H1 (cell line): ENCODE data around the gene MYLIP. TPM values are rescaled to one million over a fixed set of nuclear protein-coding genes. Genes with fewer than 3 reads are reported as not detected.

Experiments used
- CTCF ChIA-PET: fragments of 300-600 bp; sonication (Branson Sonifier 250); formaldehyde crosslinking; loops from one replicate; lab custom pipeline; 2021; ENCODE audit not compliant: partially characterized antibody; lab: Charles Lee
- POLR2A ChIA-PET: fragments of 300-600 bp; sonication (Branson Sonifier 250); formaldehyde crosslinking; loops from one replicate; lab custom pipeline; 2021; ENCODE audit warnings: inconsistent platforms; ENCODE audit not compliant: partially characterized antibody; lab: Charles Lee
- DNase-seq, 2 experiments: peaks; one replicate each; pipeline versions ENCODE4 v3.0.0 to v3.0.0-alpha.2; 2010 to 2022; ENCODE audit warnings: low spot score in 2 of 2, low read depth in 1 of 2, mixed read lengths in 1 of 2
- FAIRE-seq: peaks from 2 replicates; lab custom pipeline; 2011; peaks lifted over from hg19 to GRCh38; lab: Jason Lieb, UNC
- H2AFZ ChIP-seq: 2 replicates; pipeline ENCODE4 v1.8.1; 2012; ENCODE audit warnings: low read length, inconsistent platforms
- H2AK5ac ChIP-seq: 2 replicates; pipeline ENCODE4 v1.6.1; 2013; ENCODE audit warnings: low read depth, low read length
- H2BK120ac ChIP-seq: replicated peaks from 2 replicates; pipeline ENCODE3; 2013; ENCODE audit warnings: low read depth, low read length, inconsistent platforms
- H2BK12ac ChIP-seq: 2 replicates; pipeline ENCODE4 v1.6.1; 2013; ENCODE audit warnings: low read depth, low read length
- H2BK15ac ChIP-seq: 2 replicates; pipeline ENCODE4 v1.6.1; 2013; ENCODE audit warnings: low read length
- H2BK20ac ChIP-seq: 2 replicates; pipeline ENCODE4 v1.6.1; 2013; ENCODE audit warnings: low read length
- H2BK5ac ChIP-seq: 2 replicates; pipeline ENCODE4 v1.6.1; 2013; ENCODE audit warnings: low read depth, low read length
- H3K14ac ChIP-seq: 2 replicates; pipeline ENCODE4 v1.6.1; 2013; ENCODE audit warnings: inconsistent platforms; ENCODE audit not compliant: insufficient read length
- H3K18ac ChIP-seq: 2 replicates; pipeline ENCODE4 v1.6.1; 2013; ENCODE audit warnings: low read length; ENCODE audit errors: extremely low read depth
- H3K23ac ChIP-seq: 2 replicates; pipeline ENCODE4 v1.6.1; 2013; ENCODE audit warnings: inconsistent platforms; ENCODE audit not compliant: insufficient read length
- H3K23me2 ChIP-seq: 2 replicates; pipeline ENCODE4 v1.6.1; 2013; ENCODE audit warnings: low read depth, low read length
- H3K27ac ChIP-seq: 2 replicates; pipeline ENCODE4 v1.6.1; 2011; ENCODE audit warnings: low read depth, low read length, inconsistent platforms
- H3K27me3 ChIP-seq, 4 experiments: replicated peaks in 1 of 4; 1 replicate in 1 of 4; 2 replicates in 3 of 4; pipeline versions ENCODE4 v1.6.1 to v1.8.1; 2011 to 2013; ENCODE audit warnings: low read length in 3 of 4, mild to moderate bottlenecking in 3 of 4, inconsistent platforms in 2 of 4, mixed read lengths in 2 of 4, moderate library complexity in 1 of 4; ENCODE audit not compliant: control insufficient read depth in 3 of 4, insufficient read depth in 3 of 4; ENCODE audit errors: extremely low read depth in 1 of 4
- H3K36me3 ChIP-seq, 4 experiments: 2 replicates each; pipeline versions ENCODE4 v1.6.1 to v1.8.1; 2011 to 2013; ENCODE audit warnings: mild to moderate bottlenecking in 4 of 4, low read length in 3 of 4, moderate library complexity in 2 of 4, control low read depth in 1 of 4, inconsistent platforms in 1 of 4; ENCODE audit not compliant: insufficient read depth in 4 of 4, control insufficient read depth in 2 of 4
- H3K4ac ChIP-seq: replicated peaks from 2 replicates; pipeline ENCODE3; 2013; ENCODE audit warnings: low read length, low read depth, mixed read lengths, inconsistent platforms; ENCODE audit not compliant: insufficient read length
- H3K4me1 ChIP-seq, 4 experiments: replicated peaks in 1 of 4; 1 replicate in 1 of 4; 2 replicates in 3 of 4; pipeline versions ENCODE4 v1.6.1 to v1.8.1; 2011 to 2013; ENCODE audit warnings: low read length in 3 of 4, inconsistent platforms in 2 of 4, mixed read lengths in 1 of 4; ENCODE audit not compliant: insufficient read depth in 4 of 4, control insufficient read depth in 3 of 4
- H3K4me2 ChIP-seq, 2 experiments: 2 replicates each; pipeline versions ENCODE4 v1.6.1 to v1.8.1; 2011 to 2013; ENCODE audit warnings: low read depth in 2 of 2, low read length in 2 of 2, control low read depth in 1 of 2, inconsistent platforms in 1 of 2, mild to moderate bottlenecking in 1 of 2; ENCODE audit not compliant: insufficient read depth in 1 of 2
- H3K4me3 ChIP-seq, 4 experiments: fragments of 200-600, 300-600 bp in 1 of 4; sonication (generic), shearing (Covaris generic), sonication (Bioruptor Twin) in 1 of 4; 2 replicates each; pipeline versions ENCODE4 v1.5.1 to v1.8.1; 2011 to 2016; ENCODE audit warnings: low read length in 4 of 4, low read depth in 3 of 4, control low read depth in 2 of 4, inconsistent platforms in 2 of 4, mild to moderate bottlenecking in 2 of 4, mixed read lengths in 1 of 4, moderate library complexity in 1 of 4; ENCODE audit not compliant: insufficient read depth in 2 of 4; ENCODE audit errors: extremely low read depth in 1 of 4
- H3K56ac ChIP-seq: replicated peaks from 2 replicates; pipeline ENCODE3; 2013; ENCODE audit warnings: low read depth, mild to moderate bottlenecking, mixed read lengths, low read length, inconsistent platforms; ENCODE audit not compliant: insufficient read length
- H3K79me1 ChIP-seq: 2 replicates; pipeline ENCODE4 v1.6.1; 2013; ENCODE audit warnings: low read depth, low read length, control low read depth
- H3K79me2 ChIP-seq, 2 experiments: 2 replicates each; pipeline versions ENCODE4 v1.6.1 to v1.8.1; 2012 to 2013; ENCODE audit warnings: low read length in 2 of 2, mild to moderate bottlenecking in 2 of 2, inconsistent platforms in 1 of 2; ENCODE audit not compliant: insufficient read depth in 2 of 2, control insufficient read depth in 1 of 2
- H3K9ac ChIP-seq, 4 experiments: replicated peaks in 1 of 4; 1 replicate in 1 of 4; 2 replicates in 3 of 4; pipeline versions ENCODE4 v1.6.1 to v1.8.1; 2011 to 2013; ENCODE audit warnings: low read depth in 3 of 4, low read length in 3 of 4, control low read depth in 2 of 4, mild to moderate bottlenecking in 2 of 4, moderate library complexity in 2 of 4, inconsistent platforms in 1 of 4; ENCODE audit errors: extremely low read depth in 1 of 4
- H3K9me3 ChIP-seq, 2 experiments: 2 replicates each; pipeline versions ENCODE4 v1.6.1 to v1.8.1; 2012 to 2013; ENCODE audit warnings: mild to moderate bottlenecking in 2 of 2, moderate library complexity in 2 of 2, control low read depth in 1 of 2, inconsistent platforms in 1 of 2, low read depth in 1 of 2, low read length in 1 of 2, mixed read lengths in 1 of 2; ENCODE audit not compliant: insufficient read depth in 2 of 2
- H4K20me1 ChIP-seq, 2 experiments: replicated peaks in 1 of 2; 2 replicates each; pipeline versions ENCODE3 to v1.8.1; 2011 to 2013; ENCODE audit warnings: inconsistent platforms in 2 of 2, low read length in 2 of 2, mild to moderate bottlenecking in 1 of 2; ENCODE audit not compliant: insufficient read depth in 2 of 2, control insufficient read depth in 1 of 2
- H4K5ac ChIP-seq: 2 replicates; pipeline ENCODE4 v1.6.1; 2013; ENCODE audit warnings: low read length, low read depth, mixed read lengths, inconsistent platforms; ENCODE audit not compliant: insufficient read length
- H4K8ac ChIP-seq: 2 replicates; pipeline ENCODE4 v1.8.0; 2013; ENCODE audit warnings: mild to moderate bottlenecking, moderate library complexity, low read length, inconsistent platforms; ENCODE audit not compliant: insufficient read depth; ENCODE audit errors: extremely low read depth
- H4K91ac ChIP-seq: replicated peaks from 2 replicates; pipeline ENCODE3; 2013; ENCODE audit warnings: low read length, mixed read lengths, inconsistent platforms; ENCODE audit not compliant: insufficient read length
- BCL11A ChIP-seq, 2 experiments: IDR thresholded peaks; one replicate each; pipeline ENCODE4 v1.6.1; 2011; ENCODE audit warnings: low read depth in 2 of 2, low read length in 2 of 2, mild to moderate bottlenecking in 2 of 2
- CREB1 ChIP-seq: IDR thresholded peaks from 2 replicates; pipeline ENCODE4 v1.6.1; 2012; ENCODE audit warnings: inconsistent platforms
- HDAC2 ChIP-seq, 2 experiments: fragments of 300-600 bp in 1 of 2; sonication (generic) in 1 of 2; IDR thresholded peaks; 2 replicates each; pipeline ENCODE4 v1.6.1; 2011 to 2012; ENCODE audit warnings: low read depth in 2 of 2, low read length in 2 of 2, mild to moderate bottlenecking in 2 of 2, moderate library complexity in 2 of 2, borderline replicate concordance in 1 of 2, inconsistent platforms in 1 of 2
- PHF8 ChIP-seq: fragments of 200-600 bp; sonication (generic); conservative IDR thresholded peaks from 2 replicates; pipeline ENCODE4 v1.7.1; 2012; ENCODE audit warnings: low read depth, mild to moderate bottlenecking, inconsistent platforms, low read length, moderate library complexity
- POU5F1 ChIP-seq: IDR thresholded peaks from 2 replicates; pipeline ENCODE4 v1.6.1; 2011; ENCODE audit warnings: low read depth, mild to moderate bottlenecking, low read length, moderate library complexity
- RBBP5 ChIP-seq: IDR thresholded peaks from 2 replicates; pipeline ENCODE4 v1.7.1; 2012; ENCODE audit warnings: low read depth, mild to moderate bottlenecking, inconsistent platforms, low read length, moderate library complexity, borderline replicate concordance
- RNF2 ChIP-seq: fragments of 200-900, 300-1000 bp; sonication (generic); IDR thresholded peaks from 2 replicates; pipeline ENCODE4 v1.7.1; 2016; ENCODE audit warnings: borderline replicate concordance, low read depth, mild to moderate bottlenecking, antibody characterized with exemption, low read length; ENCODE audit not compliant: poor library complexity, severe bottlenecking; ENCODE audit errors: missing control alignments
- TAF1 ChIP-seq: IDR thresholded peaks from 2 replicates; pipeline ENCODE4 v1.6.1; 2011; ENCODE audit warnings: mild to moderate bottlenecking, low read depth, low read length
- TEAD4 ChIP-seq: IDR thresholded peaks from 2 replicates; pipeline ENCODE4 v1.6.1; 2012; ENCODE audit warnings: low read depth, low read length, inconsistent platforms, mixed read lengths
- WGBS, 2 experiments: shearing (Covaris generic) in 1 of 2; methylation state at CpG; one replicate each; pipeline versions ENCODE4 v1.1.6 to v1.1.7; 2013 to 2015; ENCODE audit warnings: low lambda C conversion rate in 2 of 2, mixed read lengths in 2 of 2, inconsistent platforms in 1 of 2, low coverage in 1 of 2, missing lambda C conversion rate in 1 of 2; ENCODE audit not compliant: insufficient replicate concordance in 2 of 2, insufficient coverage in 1 of 2, insufficient read length in 1 of 2; ENCODE audit errors: extremely low coverage in 1 of 2, missing lambda C conversion rate in 1 of 2; 5-methylcytosine and 5-hydroxymethylcytosine counted together
- polyA plus RNA-seq, 7 experiments: library from polyadenylated mRNA; depleted of rRNA in 3 of 7; stranded (reverse) in 5 of 7; unstranded in 2 of 7; fragments of >200 nt in 5 of 7; fragments of 200-250 nt in 2 of 7; gene quantifications; 1 replicate in 5 of 7; 2 replicates in 1 of 7; 4 replicates in 1 of 7; pipeline versions ENCODE4 v1.2.1 to v1.2.3, GENCODE V29; 2011 to 2013; ENCODE audit warnings: missing spikeins in 2 of 7, mixed read lengths in 2 of 7
- total RNA-seq: library from RNA; stranded (reverse); fragmentation: NEBNext Ultra II Directional; extraction: Animal tissue kit (Norgen Biotek cat#: 25700); gene quantifications from 2 replicates; pipeline ENCODE4 v1.2.1, GENCODE V29; 2021
- TF ChIP-seq, protein P1 (sequence below): IDR thresholded peaks from 2 replicates; pipeline ENCODE4 v1.6.1; 2012; ENCODE audit warnings: inconsistent platforms
- TF ChIP-seq, protein P2 (sequence below): IDR thresholded peaks from 2 replicates; pipeline ENCODE4 v1.6.1; 2012; ENCODE audit warnings: low read length, inconsistent platforms

MYLIP gene
- total and polyA plus RNA-seq, 2 of the 8 experiments (the other 6 are each of a cell fraction or from before 2014, with no cell fraction given): 21.1 to 26.9 TPM

DNA sequence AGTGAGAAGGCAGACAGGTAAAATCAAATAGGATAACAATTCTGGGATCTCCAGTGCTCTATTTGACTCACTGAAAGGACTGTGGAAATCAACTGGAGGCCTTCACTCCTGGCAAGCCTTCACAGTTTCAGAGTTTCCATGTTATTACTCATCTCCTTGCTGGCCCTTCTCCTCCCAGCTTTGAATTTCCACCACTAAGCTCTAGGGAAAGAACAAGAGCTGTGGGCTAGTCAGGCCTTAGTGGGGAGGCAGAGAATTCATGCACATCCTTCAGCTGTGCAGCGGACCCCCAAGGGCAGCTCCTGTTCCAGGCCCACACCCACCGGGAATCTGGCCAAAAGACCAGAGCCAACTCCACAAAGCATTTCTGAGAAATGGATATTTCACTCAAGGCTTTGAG, 26.0 kb downstream of the MYLIP start:
- Histone ChIP-seq H3K23ac (no peak overlapping the region), H3K4me3 (no peak overlapping the region), H2BK15ac (no peak overlapping the region), H2AK5ac (no peak overlapping the region), H3K14ac (no peak overlapping the region), H3K23me2 (no peaks in the 10 kb centered on the region), H4K20me1 (no peaks in the 10 kb centered on the region), H3K18ac (no peak overlapping the region), H2BK12ac (no peak overlapping the region), H3K4ac (no peak overlapping the region), H2AFZ (no peak overlapping the region), H3K4me1 (no peaks in the 10 kb centered on the region), H3K36me3 (peaks cover 0 to 15% (median 6%) of the 10 kb centered on the region in 4 experiments; a peak in 3 of 8 replicates), H3K27ac (no peak overlapping the region), H3K9me3 (peaks cover 0 to 3% of the 10 kb centered on the region in 2 experiments; a peak in 1 of 4 replicates), H3K4me2 (no peak overlapping the region), H3K56ac (no peak overlapping the region), H2BK5ac (no peak overlapping the region), H4K8ac (no peak overlapping the region), H4K5ac (no peak overlapping the region), H2BK120ac (no peak overlapping the region), H3K79me1 (no peaks in the 10 kb centered on the region), H4K91ac (no peak overlapping the region), H3K9ac (no peak overlapping the region), H3K27me3 (no peaks in the 10 kb centered on the region), H2BK20ac (no peak overlapping the region), H3K79me2 (no peaks in the 10 kb centered on the region)
- FAIRE-seq: no peak
- 100% methylated on average over 2 of the region's 2 CpGs; no CpG with 5 or more reads in 1 of the 2 experiments for WGBS, 2 experiments
- DNase-seq: no peak
- POLR2A ChIA-PET: interaction anchor here (1.3 to 2.2 kb wide), 2 partner anchors 9 to 18 kb away, joined by 5 to 9 read pairs; no protein-coding TSS in a partner anchor
- CTCF ChIA-PET: interaction anchor here (1.2 to 5.0 kb wide), 3 partner anchors 12 to 28 kb away, joined by 4 to 21 read pairs (median 5); no protein-coding TSS in a partner anchor
- no peak for TF ChIP-seq RNF2
- TF ChIP-seq PHF8: no peak
- no peak for TF ChIP-seq RBBP5
- TF ChIP-seq TEAD4: no peak
- no peak for TF ChIP-seq POU5F1
- no peak for TF ChIP-seq TAF1
- TF ChIP-seq, protein P1, sequence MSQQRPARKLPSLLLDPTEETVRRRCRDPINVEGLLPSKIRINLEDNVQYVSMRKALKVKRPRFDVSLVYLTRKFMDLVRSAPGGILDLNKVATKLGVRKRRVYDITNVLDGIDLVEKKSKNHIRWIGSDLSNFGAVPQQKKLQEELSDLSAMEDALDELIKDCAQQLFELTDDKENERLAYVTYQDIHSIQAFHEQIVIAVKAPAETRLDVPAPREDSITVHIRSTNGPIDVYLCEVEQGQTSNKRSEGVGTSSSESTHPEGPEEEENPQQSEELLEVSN: no peak
- TF ChIP-seq HDAC2 (IDR thresholded peaks at IDR 0.05; ENCODE audit: borderline replicate concordance in 1 of 2, low read depth in 2 of 2, low read length in 2 of 2): no peak
- TF ChIP-seq, protein P2, sequence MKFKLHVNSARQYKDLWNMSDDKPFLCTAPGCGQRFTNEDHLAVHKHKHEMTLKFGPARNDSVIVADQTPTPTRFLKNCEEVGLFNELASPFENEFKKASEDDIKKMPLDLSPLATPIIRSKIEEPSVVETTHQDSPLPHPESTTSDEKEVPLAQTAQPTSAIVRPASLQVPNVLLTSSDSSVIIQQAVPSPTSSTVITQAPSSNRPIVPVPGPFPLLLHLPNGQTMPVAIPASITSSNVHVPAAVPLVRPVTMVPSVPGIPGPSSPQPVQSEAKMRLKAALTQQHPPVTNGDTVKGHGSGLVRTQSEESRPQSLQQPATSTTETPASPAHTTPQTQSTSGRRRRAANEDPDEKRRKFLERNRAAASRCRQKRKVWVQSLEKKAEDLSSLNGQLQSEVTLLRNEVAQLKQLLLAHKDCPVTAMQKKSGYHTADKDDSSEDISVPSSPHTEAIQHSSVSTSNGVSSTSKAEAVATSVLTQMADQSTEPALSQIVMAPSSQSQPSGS: no peak
- TF ChIP-seq BCL11A (IDR thresholded peaks at IDR 0.05; ENCODE audit: low read depth in 2 of 2, low read length in 2 of 2): no peak
- no peak for TF ChIP-seq CREB1
